OCI-LY3 (cell line): ENCODE results near the gene LINGO3.

Experiments used
- H2AFZ ChIP-seq: fragments of 200-600, 300-600 bp; shearing (Covaris generic); 2 replicates; pipeline ENCODE4 v1.6.0; 2014; ENCODE audit warnings: antibody characterized with exemption, low read depth, low read length
- H3K27ac ChIP-seq: fragments of 200-600, 300-600 bp; sonication (generic); 2 replicates; pipeline ENCODE4 v1.5.1; 2014; ENCODE audit warnings: mild to moderate bottlenecking, low read length, moderate library complexity, mixed read lengths
- H3K27me3 ChIP-seq: fragments of 200-600, 300-600 bp; sonication (generic); 2 replicates; pipeline ENCODE4 v1.6.1; 2014; ENCODE audit warnings: low read depth, low read length, mixed read lengths
- H3K36me3 ChIP-seq: fragments of 200-600, 300-600 bp; sonication (generic); replicated peaks from 2 replicates; pipeline ENCODE3; 2014; ENCODE audit warnings: low read depth, low read length, mixed read lengths
- H3K4me1 ChIP-seq: fragments of 300-600, 200-600 bp; sonication (generic); 2 replicates; pipeline ENCODE4 v1.6.1; 2014; ENCODE audit warnings: low read length, mixed read lengths
- H3K4me2 ChIP-seq: fragments of 200-600, 300-600 bp; sonication (generic); 2 replicates; pipeline ENCODE4 v1.6.1; 2014; ENCODE audit warnings: low read length, mixed read lengths
- H3K4me3 ChIP-seq: fragments of 300-600, 200-600 bp; sonication (generic); 2 replicates; pipeline ENCODE4 v1.5.1; 2014; ENCODE audit warnings: antibody characterized with exemption, mild to moderate bottlenecking, low read length, moderate library complexity
- H3K79me2 ChIP-seq: fragments of 300-600, 200-600 bp; shearing (Covaris generic); 2 replicates; pipeline ENCODE4 v1.6.1; 2014; ENCODE audit warnings: mild to moderate bottlenecking, low read length, mixed read lengths
- H3K9ac ChIP-seq: fragments of 300-600, 200-600 bp; shearing (Covaris generic); 2 replicates; pipeline ENCODE4 v1.6.0; 2014; ENCODE audit warnings: mild to moderate bottlenecking, low read length, moderate library complexity
- H3K9me3 ChIP-seq: fragments of 200-600, 300-600 bp; shearing (Covaris generic); 2 replicates; pipeline ENCODE4 v1.6.1; 2014; ENCODE audit warnings: low read length, mixed read lengths; ENCODE audit not compliant: insufficient read depth
- H4K20me1 ChIP-seq: fragments of 200-600, 300-600 bp; sonication (generic); 2 replicates; pipeline ENCODE4 v1.6.1; 2016; ENCODE audit warnings: low read length, mixed read lengths; ENCODE audit not compliant: insufficient read depth
- CTCF ChIP-seq: fragments of 200-600, 300-600 bp; sonication (generic); IDR thresholded peaks from 2 replicates; pipeline ENCODE4 v1.5.1; 2014; ENCODE audit warnings: antibody characterized with exemption, low read length, low read depth
- EZH2phosphoT487 ChIP-seq: fragments of 200-600 bp; shearing (Covaris generic); IDR thresholded peaks from 2 replicates; pipeline ENCODE4 v1.6.1; 2018; ENCODE audit warnings: antibody characterized with exemption, mixed run types, low read depth

The LINGO3 gene

GRCh38 chr19:2288818-2289713 is 18.9 kb downstream of the LINGO3 start:
- Histone ChIP-seq H2AFZ (peak overlapping the region; percentile 31), H3K36me3 (no peaks in the 10 kb centered on the region), H4K20me1 (no peaks in the 10 kb centered on the region), H3K4me3 (peak overlapping the region; percentile 77), H3K79me2 (no peaks in the 10 kb centered on the region), H3K9ac (peak overlapping the region; percentile 68), H3K4me2 (peak overlapping the region; percentile 97), H3K9me3 (no peaks in the 10 kb centered on the region), H3K27ac (peak overlapping the region; percentile 50), H3K27me3 (peaks cover 26% of the 10 kb centered on the region), H3K4me1 (peaks cover 22% of the 10 kb centered on the region)
- TF ChIP-seq CTCF, result no peak
- no peak for TF ChIP-seq EZH2phosphoT487

GRCh38 chr19:2288338-2288817 is 19.6 kb downstream of the LINGO3 start:
- no peak overlapping the region for H3K9ac ChIP-seq

GRCh38 chr19:2287585-2288337 is 20.2 kb downstream of the LINGO3 start:
- H3K36me3 ChIP-seq, result no peaks in the 10 kb centered on the region
- no peak overlapping the region for H2AFZ ChIP-seq
- no peak overlapping the region for H3K4me2 ChIP-seq
- no peak overlapping the region for H3K9ac ChIP-seq
- H3K27ac ChIP-seq, result no peak overlapping the region
- H3K4me1 ChIP-seq, result peaks cover 22% of the 10 kb centered on the region
- H4K20me1 ChIP-seq, result no peaks in the 10 kb centered on the region
- TF ChIP-seq EZH2phosphoT487 (no peak), CTCF (no peak)
- H3K79me2 ChIP-seq, result no peaks in the 10 kb centered on the region
- no peaks in the 10 kb centered on the region for H3K9me3 ChIP-seq
- peaks cover 28% of the 10 kb centered on the region for H3K27me3 ChIP-seq
- no peak overlapping the region for H3K4me3 ChIP-seq

More at GRCh38 chr19:2288338-2288817, 19.6 kb downstream of the LINGO3 start:
- TF ChIP-seq EZH2phosphoT487, result no peak
- TF ChIP-seq CTCF, result no peak
- H3K4me2 ChIP-seq, result no peak overlapping the region
- no peaks in the 10 kb centered on the region for H3K9me3 ChIP-seq
- H3K36me3 ChIP-seq, result no peaks in the 10 kb centered on the region
- H3K4me3 ChIP-seq, result no peak overlapping the region
- H3K27ac ChIP-seq, result no peak overlapping the region
- no peaks in the 10 kb centered on the region for H3K79me2 ChIP-seq
- H3K4me1 ChIP-seq, result peaks cover 22% of the 10 kb centered on the region
- peaks cover 26% of the 10 kb centered on the region for H3K27me3 ChIP-seq
- H2AFZ ChIP-seq, result no peak overlapping the region
- no peaks in the 10 kb centered on the region for H4K20me1 ChIP-seq
